Articular chondrocyte of knee joint (primary cell): Measurements from ENCODE around the gene ISM2. TPM values are rescaled to one million over a fixed set of nuclear protein-coding genes. Genes with fewer than 3 reads are reported as not detected.

Source experiments
- small RNA-seq: library from RNA; depleted of rRNA; stranded (forward); fragments of <200 nt; gene quantifications from one replicate; pipeline ENCODE3, GENCODE V24; 2012
- total RNA-seq: library from RNA; depleted of rRNA; stranded (reverse); fragments of >200 nt; gene quantifications from 2 replicates; pipeline ENCODE4 v1.2.3, GENCODE V29; 2012

The ISM2 gene
- 0.13 and 0.22 TPM in 2 replicates for total RNA-seq

DNA sequence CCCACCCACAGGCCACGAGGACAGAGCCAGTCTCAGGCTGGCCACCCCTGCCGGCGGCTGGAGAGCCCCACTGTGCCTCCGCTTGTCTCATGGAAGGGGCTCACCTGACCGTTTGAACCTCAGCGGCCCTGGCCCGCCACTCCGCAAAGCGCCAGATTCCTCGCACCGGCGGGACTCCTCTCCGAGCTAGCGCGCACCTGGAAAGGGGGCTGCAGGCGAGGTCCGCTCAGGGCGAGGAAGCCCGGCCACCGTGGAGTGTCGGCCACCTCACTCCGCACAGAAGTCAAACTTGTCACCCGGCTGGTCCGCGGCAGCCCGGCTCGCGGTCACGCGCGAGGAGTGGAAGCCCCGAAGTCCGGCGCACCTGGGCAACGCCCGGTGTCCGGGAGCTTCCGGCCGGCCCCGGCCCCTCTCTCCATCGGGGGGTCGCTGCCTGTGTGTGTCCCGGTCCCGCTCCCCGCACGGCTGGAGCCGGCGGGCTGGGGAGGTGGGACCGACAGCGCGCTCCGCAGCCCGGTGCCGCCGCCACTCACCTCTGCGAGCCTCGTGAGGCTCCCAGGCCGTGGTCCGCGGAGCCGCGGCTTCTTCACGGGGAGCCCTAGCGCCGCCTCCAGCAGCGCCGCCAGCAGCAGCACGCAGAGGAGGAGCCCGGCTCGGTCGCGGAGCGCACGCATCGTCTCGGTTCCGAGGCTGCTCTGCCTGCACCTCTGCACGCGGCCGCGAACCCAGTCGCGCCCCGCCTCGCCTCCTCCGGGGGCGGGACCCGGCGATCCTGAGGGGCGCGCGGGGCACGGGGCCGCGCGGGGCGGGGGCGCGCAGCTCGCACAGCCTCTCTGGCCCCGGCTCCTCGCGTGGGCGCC, at the start of gene ISM2:
ISM2 (minus strand) TSS at position 697 of the 860 bp plus-strand sequence; CDS start at position 674, 23 bp downstream.

DNA sequence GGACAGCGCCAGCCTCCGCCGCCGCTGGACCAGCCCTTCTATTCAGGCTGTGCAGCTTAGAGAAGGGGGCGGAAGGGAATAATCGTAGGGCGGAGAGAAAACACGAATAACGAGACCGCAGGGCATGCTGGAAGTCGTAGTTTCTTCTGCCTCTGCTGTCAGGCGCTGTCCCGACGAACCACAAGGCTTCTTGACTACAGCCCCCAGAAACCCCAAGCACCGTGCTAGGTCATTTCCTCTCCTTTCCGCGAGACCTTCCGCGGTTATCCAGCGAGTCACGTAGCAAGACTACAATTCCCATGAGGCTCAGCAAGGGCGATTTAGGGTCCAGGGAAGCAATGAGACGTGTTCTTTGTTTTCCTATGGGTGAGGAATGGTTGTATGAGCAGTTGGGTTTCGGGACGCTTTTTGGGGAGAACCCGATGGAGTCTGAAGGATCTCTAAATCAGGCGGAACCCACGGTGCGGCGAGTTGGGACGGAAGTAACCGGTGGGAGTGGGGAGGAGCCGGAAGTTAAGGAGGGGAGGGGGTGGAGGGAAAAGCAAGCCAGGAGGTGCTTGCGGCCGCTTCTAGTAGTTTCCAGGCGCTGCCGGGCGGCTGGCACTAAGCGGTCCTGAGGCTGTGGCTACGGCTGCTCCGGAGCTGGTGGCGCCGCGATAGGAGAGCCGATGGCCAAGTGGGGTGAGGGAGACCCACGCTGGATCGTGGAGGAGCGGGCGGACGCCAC, 40.9 kb downstream of the ISM2 start, which contains the start of the genes AHSA1 and VIPAS39:
AHSA1 (plus strand) TSS at position 572 of the 727 bp plus-strand sequence; CDS start at position 669, 97 bp downstream.
VIPAS39 (minus strand) TSS at position 80 of the 727 bp plus-strand sequence. CDS start 3,499 bp downstream, outside the sequence.

Small RNA genes within 50 kb of the gene (small RNA-seq; reads per million reads assigned to genes)
- gene RF00404 (not detected), gene RN7SL587P (not detected)

Other genes starting within 250 kb of the ISM2 start
- not detected in 2 replicates for gene NGB, start 227.6 kb downstream of the ISM2 start, total RNA-seq
- 7.7 and 8.0 TPM in 2 replicates for gene POMT2, start 177.9 kb downstream of the ISM2 start, total RNA-seq
- 32.4 and 42.2 TPM in 2 replicates for gene GSTZ1, start 177.8 kb downstream of the ISM2 start, total RNA-seq
- gene TMED8, start 121.7 kb downstream of the ISM2 start, total RNA-seq = 12.4 and 12.6 TPM in 2 replicates
- gene SAMD15, start 121.4 kb downstream of the ISM2 start, total RNA-seq = 6.3 and 8.5 TPM in 2 replicates
- gene NOXRED1, start 75.3 kb downstream of the ISM2 start, total RNA-seq = 0.39 and 0.65 TPM in 2 replicates
- gene VIPAS39, start 41.2 kb downstream of the ISM2 start, total RNA-seq = 27.7 and 33.2 TPM in 2 replicates
- gene AHSA1, start 40.7 kb downstream of the ISM2 start, total RNA-seq = 68.2 and 77.9 TPM in 2 replicates
- gene SPTLC2, start 117.8 kb upstream of the ISM2 start, total RNA-seq = 60.4 and 71.3 TPM in 2 replicates
- 8.2 and 11.3 TPM in 2 replicates for gene ALKBH1, start 209.2 kb upstream of the ISM2 start, total RNA-seq
- gene SLIRP, start 209.3 kb upstream of the ISM2 start, total RNA-seq = 114 and 150 TPM in 2 replicates